GM21576 (cell line): ENCODE measurements around the gene BRAF.
A peak's percentile ranks its signal among the peaks of the same experiment; 100 is the strongest.
"Not testable (repeated sequence)": the region's sequence is repeated elsewhere in the genome, so short reads cannot be mapped to it uniquely, and the experiment has no call there.

Experiments used
- ATAC-seq: cut with Tn5 transposase; IDR thresholded peaks from one replicate; pipeline ENCODE4 v1.9.1; 2021; ENCODE audit warnings: mild to moderate bottlenecking, moderate library complexity; ENCODE audit not compliant: unreplicated experiment

Gene BRAF

GRCh38 chr7:140722254-140722653 lies 202.5 kb downstream of the BRAF start:
- no peak for ATAC-seq

GRCh38 chr7:140719721-140720120 lies 205.0 kb downstream of the BRAF start:
- no peak for ATAC-seq

- no peak for ATAC-seq
Measured at GRCh38 chr7:140714331-140715040, 210.2 kb downstream of the BRAF start.

GRCh38 chr7:140712392-140712791 lies 212.3 kb downstream of the BRAF start:
- ATAC-seq = not testable (repeated sequence)

- ATAC-seq = not testable (repeated sequence)
Measured at GRCh38 chr7:140708764-140709163, 216.0 kb downstream of the BRAF start.

- no peak for ATAC-seq
Measured at GRCh38 chr7:140707132-140707531, 217.6 kb downstream of the BRAF start.

- no peak for ATAC-seq
Measured at GRCh38 chr7:140704205-140704604, 220.5 kb downstream of the BRAF start.

GRCh38 chr7:140702774-140703173 lies 222.0 kb downstream of the BRAF start:
- no peak for ATAC-seq

GRCh38 chr7:140698477-140698876 lies 226.3 kb downstream of the BRAF start:
- ATAC-seq = no peak

- no peak for ATAC-seq
Measured at GRCh38 chr7:140697447-140698143, 227.1 kb downstream of the BRAF start.

- ATAC-seq = peak; percentile 90
Measured at GRCh38 chr7:140696680-140697446, 227.9 kb downstream of the BRAF start, which contains the start of gene NDUFB2. Gene NDUFB2, plus strand, starts transcription at chr7:140696708. Its CDS starts 37 bp downstream, at chr7:140696745.

- ATAC-seq = no peak
Measured at GRCh38 chr7:140696024-140696679, 228.6 kb downstream of the BRAF start.

GRCh38 chr7:140695381-140695780 lies 229.3 kb downstream of the BRAF start:
- ATAC-seq = no peak

GRCh38 chr7:140694592-140694991 lies 230.1 kb downstream of the BRAF start:
- ATAC-seq = no peak

- not testable (repeated sequence) for ATAC-seq
Measured at GRCh38 chr7:140693849-140694248, 230.9 kb downstream of the BRAF start.

- no peak for ATAC-seq
Measured at GRCh38 chr7:140691376-140692045, 233.2 kb downstream of the BRAF start.

- no peak for ATAC-seq
Measured at GRCh38 chr7:140689199-140690152, 235.3 kb downstream of the BRAF start.

GRCh38 chr7:140688341-140688740 lies 236.4 kb downstream of the BRAF start:
- ATAC-seq = no peak

- no peak for ATAC-seq
Measured at GRCh38 chr7:140686921-140687320, 237.8 kb downstream of the BRAF start.
